A549 (cell line): ENCODE measurements around the gene RELT.

Experiments
- EP300 ChIP-seq, 2 experiments: fragments of >200 bp; sonication (Bioruptor Twin); formaldehyde crosslinking; IDR thresholded peaks; 2 replicates in 1 of 2; 3 replicates in 1 of 2; pipeline ENCODE4 v1.6.1; 2016 to 2017
- SREBF2 ChIP-seq: fragments of 450-650 bp; IDR thresholded peaks from 2 replicates; pipeline ENCODE4 v1.6.1; 2014; ENCODE audit warnings: mild to moderate bottlenecking, moderate library complexity
- ZSCAN20 ChIP-seq: fragments of 250-450 bp; sonication (Bioruptor Pico); IDR thresholded peaks from 2 replicates; pipeline ENCODE4 v1.8.0; 2022; ENCODE audit warnings: mild to moderate bottlenecking, moderate library complexity
- TF ChIP-seq, protein P1 (sequence below): fragments of >200 bp; sonication (Bioruptor Twin); formaldehyde crosslinking; IDR thresholded peaks from 3 replicates; pipeline ENCODE4 v1.5.1; 2016

DNA sequence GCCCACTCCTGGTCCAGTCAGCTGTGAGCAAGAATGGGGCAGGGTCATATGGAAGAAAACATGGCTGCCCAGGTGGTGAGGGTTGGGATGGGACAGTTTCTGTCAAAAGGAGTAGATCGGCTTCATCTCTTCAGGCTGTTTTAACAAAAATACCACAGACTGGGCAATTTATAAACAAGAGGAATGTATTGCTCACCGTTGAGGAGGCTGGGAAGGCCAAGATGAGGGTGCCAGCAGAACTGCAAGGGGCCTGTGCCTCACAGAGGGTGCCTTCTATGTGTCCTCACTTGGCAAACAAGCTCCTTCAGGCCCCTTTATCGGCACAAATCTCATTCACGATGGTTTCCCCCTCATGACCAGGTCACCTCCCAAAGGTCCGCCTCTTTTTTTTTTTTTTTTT, 18.1 kb upstream of the RELT start:
- no peak for TF ChIP-seq EP300 (IDR thresholded peaks at IDR 0.05)
- no peak for TF ChIP-seq ZSCAN20 (CRISPR knock-in tag)
- TF ChIP-seq, protein P1, sequence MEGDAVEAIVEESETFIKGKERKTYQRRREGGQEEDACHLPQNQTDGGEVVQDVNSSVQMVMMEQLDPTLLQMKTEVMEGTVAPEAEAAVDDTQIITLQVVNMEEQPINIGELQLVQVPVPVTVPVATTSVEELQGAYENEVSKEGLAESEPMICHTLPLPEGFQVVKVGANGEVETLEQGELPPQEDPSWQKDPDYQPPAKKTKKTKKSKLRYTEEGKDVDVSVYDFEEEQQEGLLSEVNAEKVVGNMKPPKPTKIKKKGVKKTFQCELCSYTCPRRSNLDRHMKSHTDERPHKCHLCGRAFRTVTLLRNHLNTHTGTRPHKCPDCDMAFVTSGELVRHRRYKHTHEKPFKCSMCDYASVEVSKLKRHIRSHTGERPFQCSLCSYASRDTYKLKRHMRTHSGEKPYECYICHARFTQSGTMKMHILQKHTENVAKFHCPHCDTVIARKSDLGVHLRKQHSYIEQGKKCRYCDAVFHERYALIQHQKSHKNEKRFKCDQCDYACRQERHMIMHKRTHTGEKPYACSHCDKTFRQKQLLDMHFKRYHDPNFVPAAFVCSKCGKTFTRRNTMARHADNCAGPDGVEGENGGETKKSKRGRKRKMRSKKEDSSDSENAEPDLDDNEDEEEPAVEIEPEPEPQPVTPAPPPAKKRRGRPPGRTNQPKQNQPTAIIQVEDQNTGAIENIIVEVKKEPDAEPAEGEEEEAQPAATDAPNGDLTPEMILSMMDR = no peak
- no peak for TF ChIP-seq SREBF2
